OCI-LY7 (cell line): ENCODE data around the gene CD52. TPM values are rescaled to one million over a fixed set of nuclear protein-coding genes. Genes with fewer than 3 reads are reported as not detected.

Experiments used
- BruUV-seq: library from RNA; stranded (reverse); fragments of 400-500 nt; replicated peaks from 2 replicates; lab custom pipeline; 2021; lab: Mats Ljungman, UMichigan
- CTCF ChIA-PET: fragments of 300-600 bp; sonication (Branson Sonifier 250); formaldehyde crosslinking; loops from one replicate; lab custom pipeline; 2022; ENCODE audit warnings: antibody characterized with exemption; ENCODE audit not compliant: unreplicated experiment; lab: Charles Lee
- POLR2A ChIA-PET: fragments of 300-600 bp; sonication (Branson Sonifier 250); formaldehyde crosslinking; loops from one replicate; lab custom pipeline; 2022; ENCODE audit warnings: antibody characterized with exemption; lab: Charles Lee
- DNase-seq: peaks from one replicate; pipeline ENCODE4 v3.0.0-alpha.2; 2015; ENCODE audit warnings: low spot score
- H2AFZ ChIP-seq: fragments of 200-600 bp; sonication (generic), shearing (Covaris generic); 2 replicates; pipeline ENCODE4 v1.6.1; 2014; ENCODE audit warnings: mild to moderate bottlenecking, antibody characterized with exemption, low read length, moderate library complexity
- H3K27ac ChIP-seq: fragments of 200-600 bp; sonication (generic); 2 replicates; pipeline ENCODE4 v1.5.1; 2014; ENCODE audit warnings: mixed run types, low read depth, mild to moderate bottlenecking, moderate library complexity, low read length, inconsistent platforms; ENCODE audit not compliant: poor library complexity, severe bottlenecking
- H3K36me3 ChIP-seq: fragments of 200-600 bp; sonication (generic); 2 replicates; pipeline ENCODE4 v1.6.1; 2014; ENCODE audit warnings: mild to moderate bottlenecking, antibody characterized with exemption, low read length, moderate library complexity, mixed read lengths; ENCODE audit not compliant: insufficient read depth
- H3K4me1 ChIP-seq: fragments of 200-600 bp; sonication (generic); 2 replicates; pipeline ENCODE4 v1.5.1; 2014; ENCODE audit warnings: mild to moderate bottlenecking, low read length; ENCODE audit not compliant: insufficient read depth, poor library complexity, severe bottlenecking
- H3K4me2 ChIP-seq: fragments of 200-600 bp; sonication (generic); 2 replicates; pipeline ENCODE4 v1.6.1; 2014; ENCODE audit warnings: mild to moderate bottlenecking, low read length
- H3K4me3 ChIP-seq: fragments of 200-600 bp; sonication (generic); 2 replicates; pipeline ENCODE4 v1.5.1; 2014; ENCODE audit warnings: mild to moderate bottlenecking, low read depth, low read length; ENCODE audit not compliant: poor library complexity, severe bottlenecking
- H3K79me2 ChIP-seq: fragments of 200-600 bp; sonication (generic); 2 replicates; pipeline ENCODE4 v1.6.1; 2016; ENCODE audit warnings: low read depth, mild to moderate bottlenecking, low read length, moderate library complexity, mixed read lengths; ENCODE audit not compliant: insufficient read depth
- H3K9me2 ChIP-seq: fragments of 200-600 bp; sonication (generic); 2 replicates; pipeline ENCODE4 v1.6.1; 2016; ENCODE audit warnings: mild to moderate bottlenecking, low read length, mixed read lengths; ENCODE audit not compliant: insufficient read depth
- H3K9me3 ChIP-seq: fragments of 200-600 bp; sonication (generic); 2 replicates; pipeline ENCODE4 v1.6.1; 2014; ENCODE audit warnings: mild to moderate bottlenecking, mixed run types, low read length, mixed read lengths
- H4K20me1 ChIP-seq: fragments of 200-600 bp; sonication (generic); 2 replicates; pipeline ENCODE4 v1.6.1; 2014; ENCODE audit warnings: mild to moderate bottlenecking, antibody characterized with exemption, low read length, moderate library complexity, mixed read lengths; ENCODE audit not compliant: insufficient read depth
- CTCF ChIP-seq: fragments of 200-600 bp; sonication (generic); conservative IDR thresholded peaks from 2 replicates; pipeline ENCODE4 v1.5.1; 2014; ENCODE audit warnings: mild to moderate bottlenecking, antibody characterized with exemption, low read length, moderate library complexity, mixed read lengths
- EZH2phosphoT487 ChIP-seq: fragments of 200-600 bp; sonication (generic); IDR thresholded peaks from 2 replicates; pipeline ENCODE4 v1.6.1; 2018; ENCODE audit warnings: low read depth, borderline replicate concordance, mild to moderate bottlenecking, mixed run types, antibody characterized with exemption, low read length, moderate library complexity, mixed read lengths
- intact Hi-C: fragments of 100-400 bp; cut with micrococcal nuclease; formaldehyde crosslinking; loops from one replicate; pipeline ENCODE4 v1.10.0; 2022; ENCODE audit not compliant: unreplicated experiment
- total RNA-seq, 2 experiments: library from RNA; depleted of rRNA in 1 of 2; stranded (reverse); fragments of >200 nt in 1 of 2; shearing (Covaris generic) in 1 of 2; gene quantifications; 2 replicates each; pipeline ENCODE4 v1.2.3, GENCODE V29; 2014 to 2022

The CD52 gene
- total RNA-seq, 2 experiments from 2014 or later: 470 to 769 TPM

GRCh38 chr1:26296340-26297056, 21.3 kb upstream of the CD52 start:
- Histone ChIP-seq H3K4me1 (peaks cover 52% of the 10 kb centered on the region), H3K79me2 (no peaks in the 10 kb centered on the region), H2AFZ (no peak overlapping the region), H3K4me2 (no peak overlapping the region), H3K36me3 (peaks cover 67% of the 10 kb centered on the region), H3K9me2 (no peaks in the 10 kb centered on the region), H3K9me3 (no peaks in the 10 kb centered on the region), H3K27ac (no peak overlapping the region), H4K20me1 (no peaks in the 10 kb centered on the region), H3K4me3 (no peak overlapping the region)
- DNase-seq: no peak
- CTCF ChIA-PET: no interaction called here
- POLR2A ChIA-PET: interaction anchor here (0.8 to 1.0 kb wide), 2 partner anchors 14 to 22 kb away, joined by 3 to 5 read pairs; partner anchors contain the start of gene CD52
- BruUV-seq: no TSS peak
- TF ChIP-seq EZH2phosphoT487: no peak
- TF ChIP-seq CTCF: no peak
- intact Hi-C loops: no loop called here

- Histone ChIP-seq H3K9me3 (no peaks in the 10 kb centered on the region), H3K4me1 (peaks cover 48% of the 10 kb centered on the region), H3K4me3 (no peak overlapping the region), H3K36me3 (peaks cover 64% of the 10 kb centered on the region), H3K9me2 (no peaks in the 10 kb centered on the region), H2AFZ (no peak overlapping the region), H3K79me2 (no peaks in the 10 kb centered on the region), H4K20me1 (no peaks in the 10 kb centered on the region), H3K4me2 (no peak overlapping the region), H3K27ac (no peak overlapping the region)
- BruUV-seq: no TSS peak
- TF ChIP-seq EZH2phosphoT487: no peak
- TF ChIP-seq CTCF: no peak
- ChIA-PET CTCF (no interaction called here), POLR2A (interaction anchor here (0.6 to 2.4 kb wide), 3 partner anchors 18 to 858 kb away, joined by 3 to 13 read pairs (median 3); partner anchors contain the start of genes CD52 and SLC9A1)
- DNase-seq: no peak
- intact Hi-C loops: no loop called here
These were observed 20.5 kb upstream of the CD52 start for GRCh38 chr1:26297057-26297790.
